Esophagus muscularis mucosa (tissue), 3 donors: ENCODE data around the gene ARAP1.

Experiments used
- POLR2A ChIP-seq: fragments of 450-650 bp; IDR thresholded peaks from one replicate; pipeline ENCODE4 v1.6.1; 2017; ENCODE audit warnings: antibody characterized with exemption, moderate library complexity, mild to moderate bottlenecking, low read depth
- TF ChIP-seq, protein P1 (sequence below), 3 experiments: fragments of 200-600 bp in 2 of 3; fragments of 450-650 bp in 1 of 3; sonication (generic) in 2 of 3; IDR thresholded peaks; one replicate each; pipeline ENCODE4 v1.5.1; 2017 to 2019; ENCODE audit warnings: antibody characterized with exemption in 3 of 3, mild to moderate bottlenecking in 2 of 3, moderate library complexity in 1 of 3

DNA sequence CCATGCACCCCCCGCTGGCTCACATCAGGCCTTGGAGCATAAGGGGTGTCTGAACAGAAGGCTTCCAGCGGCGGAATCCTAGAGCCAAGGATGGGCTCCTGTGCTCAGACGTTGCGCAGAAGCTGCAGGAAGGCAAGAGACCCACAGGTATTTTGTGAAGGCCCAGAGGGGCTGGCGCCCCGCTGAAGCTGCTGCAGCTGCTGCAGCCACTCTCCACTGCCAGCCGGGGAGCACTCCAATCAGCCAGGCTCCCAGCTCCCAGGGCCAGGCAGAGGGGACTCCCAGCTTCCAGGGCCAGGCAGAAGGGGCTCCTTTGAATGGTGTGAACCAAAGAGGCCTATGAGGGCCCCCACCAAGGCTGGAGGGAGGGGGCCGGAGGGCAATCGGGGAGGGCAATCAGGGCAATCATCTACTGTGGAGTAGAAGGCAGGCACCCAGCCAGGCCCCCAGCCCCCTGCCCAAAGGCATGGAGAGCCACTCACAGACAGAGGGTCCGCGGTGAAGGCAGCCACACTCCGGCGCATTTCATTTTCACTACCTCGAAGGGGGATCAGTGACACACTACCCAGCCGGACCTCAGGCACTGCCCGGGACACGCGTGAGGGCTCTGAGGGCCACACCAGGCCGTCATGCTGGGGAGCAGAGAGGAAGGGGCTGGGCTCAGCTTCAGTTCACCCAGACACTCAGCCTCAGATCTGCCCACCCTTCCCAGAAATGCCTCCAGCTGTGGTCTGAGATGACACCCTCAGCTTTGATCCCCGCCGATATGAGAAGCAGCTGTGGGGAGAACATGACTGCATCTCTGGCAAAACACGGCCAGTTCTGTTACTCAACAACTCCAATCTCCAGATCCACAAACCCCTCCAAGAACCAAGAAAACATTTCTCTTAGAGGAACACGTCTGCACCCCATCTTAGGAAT lies 66.4 kb downstream of the ARAP1 start:
- TF ChIP-seq, protein P1, sequence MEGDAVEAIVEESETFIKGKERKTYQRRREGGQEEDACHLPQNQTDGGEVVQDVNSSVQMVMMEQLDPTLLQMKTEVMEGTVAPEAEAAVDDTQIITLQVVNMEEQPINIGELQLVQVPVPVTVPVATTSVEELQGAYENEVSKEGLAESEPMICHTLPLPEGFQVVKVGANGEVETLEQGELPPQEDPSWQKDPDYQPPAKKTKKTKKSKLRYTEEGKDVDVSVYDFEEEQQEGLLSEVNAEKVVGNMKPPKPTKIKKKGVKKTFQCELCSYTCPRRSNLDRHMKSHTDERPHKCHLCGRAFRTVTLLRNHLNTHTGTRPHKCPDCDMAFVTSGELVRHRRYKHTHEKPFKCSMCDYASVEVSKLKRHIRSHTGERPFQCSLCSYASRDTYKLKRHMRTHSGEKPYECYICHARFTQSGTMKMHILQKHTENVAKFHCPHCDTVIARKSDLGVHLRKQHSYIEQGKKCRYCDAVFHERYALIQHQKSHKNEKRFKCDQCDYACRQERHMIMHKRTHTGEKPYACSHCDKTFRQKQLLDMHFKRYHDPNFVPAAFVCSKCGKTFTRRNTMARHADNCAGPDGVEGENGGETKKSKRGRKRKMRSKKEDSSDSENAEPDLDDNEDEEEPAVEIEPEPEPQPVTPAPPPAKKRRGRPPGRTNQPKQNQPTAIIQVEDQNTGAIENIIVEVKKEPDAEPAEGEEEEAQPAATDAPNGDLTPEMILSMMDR (IDR thresholded peaks at IDR 0.05) = no peak
- no peak for TF ChIP-seq POLR2A
